Loucy (cell line): Measurements from ENCODE around the gene RALB.

ENCODE experiments used
- H2AFZ ChIP-seq: fragments of 200-600 bp; sonication (generic); 2 replicates; pipeline ENCODE4 v1.6.0; 2016; ENCODE audit warnings: antibody characterized with exemption, mild to moderate bottlenecking, low read length, moderate library complexity
- H3F3A ChIP-seq: fragments of 200-600 bp; 2 replicates; pipeline ENCODE4 v1.6.0; 2016; ENCODE audit warnings: antibody characterized with exemption, low read depth, mild to moderate bottlenecking
- H3K27me3 ChIP-seq: fragments of 200-600 bp; sonication (generic); 2 replicates; pipeline ENCODE4 v1.6.1; 2014; ENCODE audit warnings: low read length, mild to moderate bottlenecking; ENCODE audit not compliant: insufficient read depth, poor library complexity, severe bottlenecking
- H3K36me3 ChIP-seq: fragments of 200-600 bp; sonication (generic); 2 replicates; pipeline ENCODE4 v1.6.1; 2016; ENCODE audit warnings: low read length; ENCODE audit not compliant: insufficient read depth
- H3K4me1 ChIP-seq: fragments of 200-600 bp; sonication (generic); 2 replicates; pipeline ENCODE4 v1.5.1; 2014; ENCODE audit warnings: low read length, mild to moderate bottlenecking; ENCODE audit not compliant: insufficient read depth, poor library complexity, severe bottlenecking
- H3K4me2 ChIP-seq: fragments of 200-600 bp; sonication (generic); 2 replicates; pipeline ENCODE4 v1.6.0; 2014; ENCODE audit warnings: antibody characterized with exemption, low read length, low read depth, mild to moderate bottlenecking; ENCODE audit not compliant: poor library complexity, severe bottlenecking
- H3K4me3 ChIP-seq: fragments of 200-600 bp; sonication (generic); 2 replicates; pipeline ENCODE4 v1.5.1; 2014; ENCODE audit warnings: low read length, mild to moderate bottlenecking, mixed read lengths; ENCODE audit not compliant: poor library complexity, severe bottlenecking
- H3K79me2 ChIP-seq: fragments of 200-600 bp; sonication (generic); 2 replicates; pipeline ENCODE4 v1.6.1; 2014; ENCODE audit warnings: low read length; ENCODE audit not compliant: insufficient read depth
- H3K9ac ChIP-seq: fragments of 200-600 bp; sonication (generic); 2 replicates; pipeline ENCODE4 v1.6.0; 2014; ENCODE audit warnings: mild to moderate bottlenecking, low read depth, low read length, moderate library complexity; ENCODE audit not compliant: poor library complexity, severe bottlenecking
- H3K9me2 ChIP-seq: fragments of 200-600 bp; sonication (generic); replicated peaks from 2 replicates; pipeline ENCODE4 v1.6.1; 2016; ENCODE audit warnings: low read depth, low read length, mixed read lengths
- H3K9me3 ChIP-seq: fragments of 200-600 bp; sonication (generic); 2 replicates; pipeline ENCODE4 v1.6.1; 2014; ENCODE audit warnings: mild to moderate bottlenecking, antibody characterized with exemption, low read length, low read depth; ENCODE audit not compliant: insufficient read depth
- H4K20me1 ChIP-seq: fragments of 200-600 bp; sonication (generic); 2 replicates; pipeline ENCODE4 v1.6.0; 2014; ENCODE audit warnings: antibody characterized with exemption, low read length, mild to moderate bottlenecking; ENCODE audit not compliant: insufficient read depth, poor library complexity, severe bottlenecking
- EZH2phosphoT487 ChIP-seq: fragments of 200-600 bp; IDR thresholded peaks from 2 replicates; pipeline ENCODE4 v1.6.1; 2018; ENCODE audit warnings: antibody characterized with exemption, mild to moderate bottlenecking, moderate library complexity, borderline replicate concordance
- TF ChIP-seq, protein P1 (sequence below): fragments of 200-600 bp; sonication (generic); conservative IDR thresholded peaks from 2 replicates; pipeline ENCODE4 v1.5.1; 2014; ENCODE audit warnings: mild to moderate bottlenecking, antibody characterized with exemption, low read length

Gene RALB

DNA sequence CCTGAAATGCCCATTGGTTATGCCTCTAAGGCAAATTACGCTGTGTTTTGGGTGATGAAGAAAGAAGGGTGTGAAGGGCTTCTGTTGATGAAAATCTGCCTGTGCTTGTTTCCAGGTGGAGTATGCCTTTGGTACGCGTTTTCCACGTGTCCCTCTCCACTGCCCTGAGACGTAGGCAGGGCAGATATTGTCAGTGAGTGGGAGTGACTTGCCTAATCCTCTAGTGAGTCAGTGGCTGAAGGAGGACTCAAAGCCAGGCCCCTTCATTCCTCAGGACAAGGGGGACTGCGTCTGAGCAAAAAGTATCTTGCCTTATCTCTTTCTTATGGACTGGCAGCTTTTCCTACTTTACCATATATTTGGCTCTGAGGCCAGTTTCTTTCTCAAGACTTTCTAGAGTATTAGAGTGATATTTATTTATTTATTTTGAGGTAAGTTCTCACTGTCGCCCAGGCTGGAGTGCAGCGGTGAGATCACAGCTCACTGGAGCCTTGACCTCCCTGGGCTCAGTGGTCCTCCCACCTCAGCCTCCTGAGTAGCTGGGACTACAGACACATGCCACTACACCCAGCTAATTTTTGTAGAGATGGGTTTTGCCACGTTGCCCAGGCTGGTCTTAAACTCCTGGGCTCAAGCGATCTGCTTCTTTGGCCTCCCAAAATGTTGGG, 10.2 kb downstream of the RALB start:
- no peak overlapping the region for H3K4me2 ChIP-seq
- H3K4me3 ChIP-seq = no peak overlapping the region
- no peak for TF ChIP-seq EZH2phosphoT487
- TF ChIP-seq, protein P1, sequence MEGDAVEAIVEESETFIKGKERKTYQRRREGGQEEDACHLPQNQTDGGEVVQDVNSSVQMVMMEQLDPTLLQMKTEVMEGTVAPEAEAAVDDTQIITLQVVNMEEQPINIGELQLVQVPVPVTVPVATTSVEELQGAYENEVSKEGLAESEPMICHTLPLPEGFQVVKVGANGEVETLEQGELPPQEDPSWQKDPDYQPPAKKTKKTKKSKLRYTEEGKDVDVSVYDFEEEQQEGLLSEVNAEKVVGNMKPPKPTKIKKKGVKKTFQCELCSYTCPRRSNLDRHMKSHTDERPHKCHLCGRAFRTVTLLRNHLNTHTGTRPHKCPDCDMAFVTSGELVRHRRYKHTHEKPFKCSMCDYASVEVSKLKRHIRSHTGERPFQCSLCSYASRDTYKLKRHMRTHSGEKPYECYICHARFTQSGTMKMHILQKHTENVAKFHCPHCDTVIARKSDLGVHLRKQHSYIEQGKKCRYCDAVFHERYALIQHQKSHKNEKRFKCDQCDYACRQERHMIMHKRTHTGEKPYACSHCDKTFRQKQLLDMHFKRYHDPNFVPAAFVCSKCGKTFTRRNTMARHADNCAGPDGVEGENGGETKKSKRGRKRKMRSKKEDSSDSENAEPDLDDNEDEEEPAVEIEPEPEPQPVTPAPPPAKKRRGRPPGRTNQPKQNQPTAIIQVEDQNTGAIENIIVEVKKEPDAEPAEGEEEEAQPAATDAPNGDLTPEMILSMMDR = no peak
- no peaks in the 10 kb centered on the region for H3K36me3 ChIP-seq
- H3F3A ChIP-seq = no peaks in the 10 kb centered on the region
- H4K20me1 ChIP-seq = no peaks in the 10 kb centered on the region
- peaks cover 29% of the 10 kb centered on the region for H3K79me2 ChIP-seq
- peaks cover 8% of the 10 kb centered on the region; the same call in 1 of the 2 replicates for H3K9me3 ChIP-seq
- no peaks in the 10 kb centered on the region for H3K9me2 ChIP-seq
- no peak overlapping the region for H2AFZ ChIP-seq
- H3K9ac ChIP-seq = no peak overlapping the region
- peaks cover 17% of the 10 kb centered on the region for H3K4me1 ChIP-seq
- H3K27me3 ChIP-seq = no peaks in the 10 kb centered on the region

DNA sequence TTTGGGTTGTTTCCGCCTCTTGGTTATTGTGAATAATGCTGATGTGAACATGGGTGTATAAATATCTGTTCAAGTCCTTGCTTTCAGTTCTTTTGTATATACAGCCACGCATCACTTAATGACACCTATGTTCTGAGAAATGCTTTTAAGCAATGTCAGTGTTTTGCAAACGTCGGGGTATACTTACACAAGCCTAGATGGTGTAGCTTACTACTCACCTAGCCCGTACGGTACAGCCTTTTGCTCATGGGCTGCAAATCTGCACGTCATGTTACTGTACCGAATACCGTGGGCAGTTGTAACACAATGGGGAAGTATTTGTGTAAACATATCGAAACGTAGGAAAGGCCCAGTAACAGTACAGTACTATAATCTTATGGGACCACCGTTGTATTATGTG, 12.4 kb downstream of the RALB start:
- peaks cover 24% of the 10 kb centered on the region for H3K79me2 ChIP-seq
- H3K4me2 ChIP-seq = no peak overlapping the region

DNA sequence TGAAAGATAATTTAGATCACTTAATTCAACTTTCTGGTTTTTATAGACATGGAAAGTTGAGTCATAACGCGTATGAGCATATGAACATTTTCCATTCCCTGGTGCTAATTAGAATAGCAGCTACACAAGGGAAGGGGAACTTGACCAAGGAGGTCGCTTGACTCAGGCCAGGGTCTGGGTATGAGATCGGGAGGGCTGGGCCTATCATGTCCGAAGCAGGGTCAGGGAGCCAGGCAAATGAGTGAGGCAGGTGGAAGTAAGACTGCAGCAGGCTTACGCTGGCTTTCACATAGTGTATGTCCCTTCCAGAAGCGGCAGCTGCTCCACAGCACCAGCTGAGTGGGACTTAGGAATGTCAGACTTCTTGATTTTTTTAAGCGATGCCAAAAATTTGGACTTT, 14.7 kb downstream of the RALB start:
- no peaks in the 10 kb centered on the region for H3K9me2 ChIP-seq
- no peaks in the 10 kb centered on the region for H3F3A ChIP-seq
- no peaks in the 10 kb centered on the region for H3K36me3 ChIP-seq
- H3K79me2 ChIP-seq = peaks cover 10% of the 10 kb centered on the region; the same call in 1 of the 2 replicates
- H3K9ac ChIP-seq = no peak overlapping the region
- H3K4me1 ChIP-seq = no peaks in the 10 kb centered on the region
- no peaks in the 10 kb centered on the region for H3K27me3 ChIP-seq
- H3K9me3 ChIP-seq = no peaks in the 10 kb centered on the region; the same call in 1 of the 2 replicates
- no peaks in the 10 kb centered on the region for H4K20me1 ChIP-seq
- no peak overlapping the region for H3K4me2 ChIP-seq
- no peak overlapping the region for H3K4me3 ChIP-seq
- no peak overlapping the region for H2AFZ ChIP-seq
- no peak for TF ChIP-seq EZH2phosphoT487
- TF ChIP-seq, protein P1 = no peak

More for the DNA sequence above, 12.4 kb downstream of the RALB start:
- Histone ChIP-seq H3K36me3 (no peaks in the 10 kb centered on the region), H3K9me2 (no peaks in the 10 kb centered on the region), H3K27me3 (no peaks in the 10 kb centered on the region), H3K9me3 (peaks cover 8% of the 10 kb centered on the region; the same call in 1 of the 2 replicates), H4K20me1 (no peaks in the 10 kb centered on the region), H3K4me1 (peaks cover 9% of the 10 kb centered on the region), H2AFZ (no peak overlapping the region), H3K4me3 (no peak overlapping the region), H3K9ac (no peak overlapping the region), H3F3A (no peaks in the 10 kb centered on the region)
- no peak for TF ChIP-seq EZH2phosphoT487
- TF ChIP-seq, protein P1 = no peak
